NB4 (cell line): ENCODE data around the gene ADSS1.

ENCODE experiments used
- DNase-seq: peaks from one replicate; pipeline ENCODE4 v3.0.0; 2010; ENCODE audit warnings: low read depth
- H3K4me3 ChIP-seq: one replicate; pipeline ENCODE4 v1.5.1; 2011; ENCODE audit warnings: mild to moderate bottlenecking, low read depth, low read length, moderate library complexity
- MAX ChIP-seq: IDR thresholded peaks from 2 replicates; pipeline ENCODE4 v1.6.1; 2011; ENCODE audit warnings: low read depth, low read length
- MYC ChIP-seq: IDR thresholded peaks from 2 replicates; pipeline ENCODE4 v1.6.1; 2011; ENCODE audit warnings: low read depth, low read length
- POLR2A ChIP-seq: IDR thresholded peaks from 2 replicates; pipeline ENCODE4 v1.6.1; 2011; ENCODE audit warnings: mild to moderate bottlenecking; ENCODE audit not compliant: insufficient read length; ENCODE audit errors: extremely low read depth
- TF ChIP-seq, protein P1 (sequence below): IDR thresholded peaks from one replicate; pipeline ENCODE4 v1.5.1; 2012; ENCODE audit warnings: low read depth, low read length

ADSS1 gene

GRCh38 chr14:104698688-104699425 is 25.2 kb upstream of the ADSS1 start:
- no peak for TF ChIP-seq MYC
- no peak for TF ChIP-seq POLR2A
- TF ChIP-seq, protein P1, sequence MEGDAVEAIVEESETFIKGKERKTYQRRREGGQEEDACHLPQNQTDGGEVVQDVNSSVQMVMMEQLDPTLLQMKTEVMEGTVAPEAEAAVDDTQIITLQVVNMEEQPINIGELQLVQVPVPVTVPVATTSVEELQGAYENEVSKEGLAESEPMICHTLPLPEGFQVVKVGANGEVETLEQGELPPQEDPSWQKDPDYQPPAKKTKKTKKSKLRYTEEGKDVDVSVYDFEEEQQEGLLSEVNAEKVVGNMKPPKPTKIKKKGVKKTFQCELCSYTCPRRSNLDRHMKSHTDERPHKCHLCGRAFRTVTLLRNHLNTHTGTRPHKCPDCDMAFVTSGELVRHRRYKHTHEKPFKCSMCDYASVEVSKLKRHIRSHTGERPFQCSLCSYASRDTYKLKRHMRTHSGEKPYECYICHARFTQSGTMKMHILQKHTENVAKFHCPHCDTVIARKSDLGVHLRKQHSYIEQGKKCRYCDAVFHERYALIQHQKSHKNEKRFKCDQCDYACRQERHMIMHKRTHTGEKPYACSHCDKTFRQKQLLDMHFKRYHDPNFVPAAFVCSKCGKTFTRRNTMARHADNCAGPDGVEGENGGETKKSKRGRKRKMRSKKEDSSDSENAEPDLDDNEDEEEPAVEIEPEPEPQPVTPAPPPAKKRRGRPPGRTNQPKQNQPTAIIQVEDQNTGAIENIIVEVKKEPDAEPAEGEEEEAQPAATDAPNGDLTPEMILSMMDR: no peak
- no peak for TF ChIP-seq MAX
- no peak overlapping the region for H3K4me3 ChIP-seq
- DNase-seq: no peak

DNA sequence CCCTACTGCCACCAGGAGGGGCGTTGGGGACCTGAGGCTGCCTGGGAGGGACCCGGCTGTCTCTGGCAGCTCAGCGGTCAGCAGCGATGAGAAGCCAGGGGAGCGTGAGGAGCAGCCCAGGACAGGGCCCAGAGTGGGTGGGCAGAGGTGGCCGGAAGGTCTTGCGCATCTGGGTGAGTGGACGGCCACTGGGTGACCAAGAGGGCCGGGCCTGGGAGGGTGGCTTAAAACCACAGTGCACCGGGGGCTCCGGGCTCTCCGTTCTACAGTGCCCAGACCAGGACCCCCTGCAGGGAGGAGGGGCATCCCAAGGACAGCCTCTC is 24.6 kb upstream of the ADSS1 start:
- TF ChIP-seq, protein P1: no peak
- TF ChIP-seq MAX: no peak
- TF ChIP-seq MYC: no peak
- TF ChIP-seq POLR2A: no peak
- no peak overlapping the region for H3K4me3 ChIP-seq
- no peak for DNase-seq

DNA sequence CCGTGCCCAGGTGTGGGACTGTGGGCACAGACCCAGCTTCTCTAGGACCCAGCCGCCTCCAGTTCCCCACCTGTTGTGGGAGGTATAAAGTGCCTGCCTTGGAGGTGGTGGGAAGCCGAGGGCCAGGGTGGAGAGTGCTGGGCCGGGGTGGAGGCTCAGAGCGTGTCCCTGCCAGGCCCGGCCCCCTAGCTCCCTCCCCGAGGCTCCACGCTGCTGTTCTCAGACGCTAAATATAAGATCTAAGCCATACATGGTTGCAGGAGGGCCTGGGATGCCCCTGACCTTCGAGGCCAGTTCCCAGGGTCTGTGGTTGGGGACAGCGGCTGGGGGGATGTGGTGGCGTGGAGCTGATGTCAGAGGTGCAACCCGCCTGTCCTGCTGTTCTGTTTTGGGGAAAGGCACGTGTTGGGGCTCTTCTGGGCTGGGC is 23.8 kb upstream of the ADSS1 start:
- no peak for DNase-seq
- TF ChIP-seq MAX (no peak), POLR2A (no peak), MYC (no peak)
- TF ChIP-seq, protein P1: no peak
- H3K4me3 ChIP-seq: no peak overlapping the region

- no peak overlapping the region for H3K4me3 ChIP-seq
- DNase-seq: no peak
- TF ChIP-seq MYC: no peak
- TF ChIP-seq POLR2A: no peak
- TF ChIP-seq MAX: no peak
- TF ChIP-seq, protein P1: no peak
Measured at GRCh38 chr14:104700747-104701217, 23.2 kb upstream of the ADSS1 start.

DNA sequence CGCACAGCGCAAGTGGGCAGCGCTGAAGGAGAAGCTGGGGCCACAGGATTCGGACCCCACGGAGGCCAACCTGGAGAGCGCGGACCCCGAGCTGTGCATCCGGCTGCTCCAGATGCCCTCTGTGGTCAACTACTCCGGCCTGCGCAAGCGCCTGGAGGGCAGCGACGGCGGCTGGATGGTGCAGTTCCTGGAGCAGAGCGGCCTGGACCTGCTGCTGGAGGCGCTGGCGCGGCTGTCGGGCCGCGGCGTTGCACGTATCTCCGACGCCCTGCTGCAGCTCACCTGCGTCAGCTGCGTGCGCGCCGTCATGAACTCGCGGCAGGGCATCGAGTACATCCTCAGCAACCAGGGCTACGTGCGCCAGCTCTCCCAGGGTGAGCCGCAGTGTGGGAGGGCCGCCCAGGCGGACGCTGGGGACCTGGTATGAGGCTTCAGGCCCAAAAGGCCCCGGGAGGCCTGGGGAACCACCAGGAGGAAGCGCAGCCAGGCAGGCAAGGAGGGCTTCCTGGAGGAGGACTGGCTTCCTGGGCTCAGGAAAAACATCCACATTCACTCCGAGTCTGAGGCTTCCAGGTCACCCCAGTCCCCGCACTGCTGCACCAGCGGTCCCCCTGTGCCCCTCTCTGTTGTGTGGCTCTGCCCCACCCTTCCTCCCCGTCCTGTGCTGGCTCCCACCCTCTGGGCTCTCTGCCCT is 22.5 kb upstream of the ADSS1 start:
- TF ChIP-seq, protein P1: no peak
- TF ChIP-seq MYC (no peak), MAX (no peak), POLR2A (no peak)
- no peak overlapping the region for H3K4me3 ChIP-seq
- no peak for DNase-seq
